GM21717 (cell line): Measurements from ENCODE around the gene CRB3.

ENCODE experiments used
- ATAC-seq: cut with Tn5 transposase; IDR thresholded peaks from one replicate; pipeline ENCODE4 v1.9.1; 2021; ENCODE audit warnings: mild to moderate bottlenecking, moderate library complexity; ENCODE audit not compliant: unreplicated experiment

The CRB3 gene

GRCh38 chr19:6431891-6432290 lies 32.2 kb upstream of the CRB3 start:
- ATAC-seq = no peak

- no peak for ATAC-seq
Measured at GRCh38 chr19:6433165-6433564, 30.9 kb upstream of the CRB3 start.

GRCh38 chr19:6433663-6434062 lies 30.4 kb upstream of the CRB3 start, which contains the start of gene SLC25A41:
TSS of gene SLC25A41 (minus strand) at chr19:6433763. CDS start at chr19:6433693, 70 bp downstream.
- ATAC-seq = no peak

- ATAC-seq = no peak
Measured at GRCh38 chr19:6439743-6440142, 24.3 kb upstream of the CRB3 start.

- ATAC-seq = no peak
Measured at GRCh38 chr19:6440905-6441304, 23.2 kb upstream of the CRB3 start.

GRCh38 chr19:6442087-6442688 lies 21.9 kb upstream of the CRB3 start:
- no peak for ATAC-seq

GRCh38 chr19:6443986-6444385 lies 20.1 kb upstream of the CRB3 start:
- no peak for ATAC-seq

GRCh38 chr19:6446452-6446851 lies 17.6 kb upstream of the CRB3 start:
- ATAC-seq = no peak

GRCh38 chr19:6448045-6448444 lies 16.0 kb upstream of the CRB3 start:
- no peak for ATAC-seq

GRCh38 chr19:6450166-6450565 lies 13.9 kb upstream of the CRB3 start:
- no peak for ATAC-seq

GRCh38 chr19:6451583-6452222 lies 12.4 kb upstream of the CRB3 start:
- no peak for ATAC-seq

- no peak for ATAC-seq
Measured at GRCh38 chr19:6452223-6452614, 11.9 kb upstream of the CRB3 start.

GRCh38 chr19:6452899-6453298 lies 11.2 kb upstream of the CRB3 start:
- ATAC-seq = no peak

GRCh38 chr19:6453951-6454565 lies 10.0 kb upstream of the CRB3 start:
- ATAC-seq = no peak

GRCh38 chr19:6455924-6456323 lies 8.1 kb upstream of the CRB3 start:
- no peak for ATAC-seq

GRCh38 chr19:6457958-6458694 lies 5.9 kb upstream of the CRB3 start:
- no peak for ATAC-seq

GRCh38 chr19:6458695-6459261 lies 5.3 kb upstream of the CRB3 start:
- no peak for ATAC-seq

GRCh38 chr19:6459262-6460098 lies 4.6 kb upstream of the CRB3 start, which contains the start of gene SLC25A23:
TSS of gene SLC25A23 (minus strand) at chr19:6459792. CDS start at chr19:6459628, 164 bp downstream.
- ATAC-seq = peak; percentile 15

GRCh38 chr19:6460099-6460884 lies 3.8 kb upstream of the CRB3 start:
- peak; percentile 70 for ATAC-seq

- ATAC-seq = no peak
Measured at GRCh38 chr19:6465006-6465405, 935 bp downstream of the CRB3 start.
